K562 (cell line): Measurements from ENCODE around the gene WDR18. TPM values are rescaled to one million over a fixed set of nuclear protein-coding genes. Genes with fewer than 3 reads are reported as not detected.

Source experiments
- ATAC-seq: fragments of 200-7000 bp; cut with Tn5 transposase; 3 replicates; pipeline ENCODE4 v1.9.1; 2020; ENCODE audit warnings: moderate library complexity
- BruUV-seq: library from RNA; stranded (reverse); fragments of 400-500 nt; replicated peaks from 2 replicates; lab custom pipeline; 2021; lab: Mats Ljungman, UMichigan
- CTCF ChIA-PET: fragments of 300-600 bp; formaldehyde crosslinking; extraction: SDS; loops from one replicate; lab custom pipeline; 2021; ENCODE audit warnings: low intra/inter-chr PET ratio; lab: Yijun Ruan, JAX
- POLR2A ChIA-PET: fragments of 300-600, 350-650 bp; sonication (Branson Sonifier 250); formaldehyde crosslinking; extraction: SDS; loops from one replicate; lab custom pipeline; 2021; ENCODE audit warnings: antibody characterized with exemption, inconsistent platforms; lab: Yijun Ruan, JAX
- DNase-seq, 4 experiments: peaks; one replicate each; pipeline versions ENCODE4 v3.0.0 to v3.0.0-alpha.2; 2011 to 2018; ENCODE audit warnings: low spot score in 3 of 4, mixed read lengths in 3 of 4; ENCODE audit errors: extremely low read depth in 1 of 4
- FAIRE-seq: peaks from 2 replicates; lab custom pipeline; 2011; peaks lifted over from hg19 to GRCh38; lab: Jason Lieb, UNC
- H2AFZ ChIP-seq: 2 replicates; pipeline ENCODE4 v1.6.0; 2011; ENCODE audit warnings: low read depth, low read length, control low read depth, inconsistent platforms
- H3K27ac ChIP-seq: fragments of 200-600 bp; 3 replicates; pipeline ENCODE4 v1.8.0; 2011; ENCODE audit warnings: low read depth, mild to moderate bottlenecking, control low read depth, inconsistent platforms, low read length, moderate library complexity, mixed read lengths; ENCODE audit errors: extremely low read depth
- H3K27me3 ChIP-seq, 2 experiments: fragments of 300-600 bp in 1 of 2; 2 replicates in 1 of 2; 3 replicates in 1 of 2; pipeline versions ENCODE4 v1.6.0 to v1.8.0; 2011; ENCODE audit warnings: inconsistent platforms in 2 of 2, low read length in 2 of 2, mild to moderate bottlenecking in 1 of 2, mixed read lengths in 1 of 2, moderate library complexity in 1 of 2; ENCODE audit not compliant: control insufficient read depth in 2 of 2, insufficient read depth in 2 of 2
- H3K36me3 ChIP-seq: fragments of 300-600 bp; 3 replicates; pipeline ENCODE4 v1.8.0; 2011; ENCODE audit warnings: mild to moderate bottlenecking, low read length, inconsistent platforms; ENCODE audit not compliant: control insufficient read depth, insufficient read depth
- H3K4me1 ChIP-seq, 2 experiments: fragments of 200-600 bp in 1 of 2; replicated peaks in 1 of 2; 2 replicates in 1 of 2; 3 replicates in 1 of 2; pipeline versions ENCODE4 v1.5.1 to v1.8.0; 2011; ENCODE audit warnings: inconsistent platforms in 2 of 2, low read length in 2 of 2, mild to moderate bottlenecking in 1 of 2, mixed read lengths in 1 of 2, moderate library complexity in 1 of 2; ENCODE audit not compliant: control insufficient read depth in 2 of 2, insufficient read depth in 2 of 2
- H3K4me2 ChIP-seq: 2 replicates; pipeline ENCODE4 v1.6.1; 2011; ENCODE audit warnings: low read length, control low read depth, inconsistent platforms, mixed read lengths; ENCODE audit not compliant: insufficient read depth
- H3K4me3 ChIP-seq: fragments of 200-600 bp; sonication (generic), shearing (Covaris generic); 2 replicates; pipeline ENCODE4 v1.5.1; 2016; ENCODE audit warnings: control low read depth, inconsistent platforms
- H3K79me2 ChIP-seq: fragments of 200-600 bp; 3 replicates; pipeline ENCODE4 v1.8.0; 2011; ENCODE audit warnings: low read length, inconsistent platforms; ENCODE audit not compliant: control insufficient read depth, insufficient read depth
- H3K9ac ChIP-seq, 2 experiments: 2 replicates each; pipeline versions ENCODE4 v1.6.0 to v1.6.1; 2011; ENCODE audit warnings: low read depth in 2 of 2, low read length in 2 of 2, control low read depth in 1 of 2, inconsistent platforms in 1 of 2, mild to moderate bottlenecking in 1 of 2, mixed read lengths in 1 of 2; ENCODE audit not compliant: insufficient read depth in 1 of 2
- H3K9me1 ChIP-seq: one replicate; pipeline ENCODE4 v1.6.0; 2011; ENCODE audit warnings: inconsistent platforms, mild to moderate bottlenecking, low read length, moderate library complexity; ENCODE audit not compliant: control insufficient read depth, insufficient read depth
- H3K9me3 ChIP-seq: replicated peaks from 2 replicates; pipeline ENCODE4 v1.5.1; 2011; ENCODE audit warnings: low read depth, low read length, inconsistent platforms; ENCODE audit not compliant: control insufficient read depth, insufficient read depth
- H4K20me1 ChIP-seq: replicated peaks from 2 replicates; pipeline ENCODE4 v1.6.1; 2011; ENCODE audit warnings: low read length, inconsistent platforms, mixed read lengths; ENCODE audit not compliant: control insufficient read depth, insufficient read depth
- CBFA2T3 ChIP-seq: fragments of 450-650 bp; IDR thresholded peaks from 2 replicates; pipeline ENCODE4 v1.6.1; 2017
- CHD2 ChIP-seq: IDR thresholded peaks from 2 replicates; pipeline ENCODE4 v1.6.1; 2011; ENCODE audit warnings: low read depth, low read length
- ERF ChIP-seq: fragments of 450-650 bp; formaldehyde crosslinking; IDR thresholded peaks from 2 replicates; pipeline ENCODE4 v1.4.0; 2020; ENCODE audit warnings: mild to moderate bottlenecking, mixed read lengths
- FOXP4 ChIP-seq: sonication (generic); formaldehyde crosslinking; IDR thresholded peaks from 2 replicates; pipeline ENCODE4 v1.8.0; 2022; ENCODE audit warnings: mild to moderate bottlenecking, missing genetic modification reagents, borderline replicate concordance
- IRF1 ChIP-seq: sonication (generic); formaldehyde crosslinking; IDR thresholded peaks from 2 replicates; pipeline ENCODE4 v1.8.0; 2022; ENCODE audit warnings: missing genetic modification reagents, mild to moderate bottlenecking, borderline replicate concordance
- KAT7 ChIP-seq: sonication (generic); formaldehyde crosslinking; IDR thresholded peaks from 2 replicates; pipeline ENCODE4 v1.8.0; 2022; ENCODE audit warnings: missing genetic modification reagents, mild to moderate bottlenecking, borderline replicate concordance
- NCOA6 ChIP-seq: fragments of 450-650 bp; IDR thresholded peaks from 2 replicates; pipeline ENCODE4 v1.6.1; 2017; ENCODE audit warnings: mild to moderate bottlenecking
- POLR2AphosphoS5 ChIP-seq: IDR thresholded peaks from 2 replicates; pipeline ENCODE4 v1.6.1; 2011; ENCODE audit warnings: mild to moderate bottlenecking, low read depth, low read length, moderate library complexity; ENCODE audit not compliant: control insufficient read depth, insufficient read depth
- RBFOX2 ChIP-seq: fragments of 200-400 bp; formaldehyde crosslinking; IDR thresholded peaks from 2 replicates; pipeline ENCODE4 v1.6.1; 2017; ENCODE audit warnings: low read depth, mild to moderate bottlenecking, low read length, moderate library complexity
- SFPQ ChIP-seq: fragments of 200-400 bp; formaldehyde crosslinking; IDR thresholded peaks from 2 replicates; pipeline ENCODE4 v1.6.1; 2017; ENCODE audit warnings: mild to moderate bottlenecking, low read depth, low read length, moderate library complexity
- SMARCA4 ChIP-seq: fragments of 450-650 bp; IDR thresholded peaks from 2 replicates; pipeline ENCODE4 v1.6.1; 2016
- TFAM ChIP-seq: fragments of 250-450 bp; sonication (Bioruptor Pico); conservative IDR thresholded peaks from 2 replicates; pipeline ENCODE4 v1.5.0; 2021; ENCODE audit warnings: mild to moderate bottlenecking, moderate library complexity
- ZBTB26 ChIP-seq: fragments of 450-650 bp; formaldehyde crosslinking; IDR thresholded peaks from 2 replicates; pipeline ENCODE4 v1.4.0; 2022; ENCODE audit warnings: missing genetic modification characterization
- ZNF696 ChIP-seq: fragments of 250-450 bp; sonication (Bioruptor Pico); conservative IDR thresholded peaks from 2 replicates; pipeline ENCODE4 v1.4.0; 2020; ENCODE audit warnings: mild to moderate bottlenecking, moderate library complexity
- WGBS: fragments of 100-300 bp; shearing (Covaris generic); methylation state at CpG from one replicate; pipeline ENCODE4 v1.1.6; 2016; ENCODE audit warnings: low coverage, mixed read lengths; ENCODE audit not compliant: insufficient coverage; ENCODE audit errors: missing lambda C conversion rate; 5-methylcytosine and 5-hydroxymethylcytosine counted together
- in situ Hi-C: fragments of 300-500 bp; cut with MboI; formaldehyde crosslinking; loops from 4 replicates; pipeline ENCODE4 v1.15.0; 2018; ENCODE audit warnings: inconsistent platforms, mixed read lengths
- intact Hi-C: fragments of 100-400 bp; cut with micrococcal nuclease; formaldehyde crosslinking; loops from 2 replicates; pipeline ENCODE4 v1.14.2; 2022
- polyA plus RNA-seq, 8 experiments: library from polyadenylated mRNA; depleted of rRNA in 4 of 8; stranded (reverse) in 5 of 8; unstranded in 3 of 8; fragments of >200 nt; fragmentation: Nextera tagmentation in 2 of 8; fragmentation: Illumina TruSeq in 1 of 8; extraction: Ambion mirVana in 2 of 8; extraction: Trizol in 1 of 8; gene quantifications; 2 replicates each; pipeline versions ENCODE4 v1.2.1 to v1.2.3, GENCODE V29; 2011 to 2014; ENCODE audit warnings: inconsistent platforms in 1 of 8, missing spikeins in 1 of 8
- total RNA-seq, 7 experiments: library from RNA; depleted of rRNA in 6 of 7; stranded (reverse); fragments of >200 nt in 6 of 7; fragmentation: Illumina TruSeq in 2 of 7; extraction: Trizol in 2 of 7; gene quantifications; 2 replicates each; pipeline versions ENCODE4 v1.2.1 to v1.2.3, GENCODE V29; 2011 to 2021; ENCODE audit warnings: low replicate concordance in 1 of 7

Gene WDR18
- total and polyA plus RNA-seq, 9 of the 15 experiments (the other 6 are each of a cell fraction or from before 2014, with no cell fraction given) = 0.65 to 181 (median 30.1) TPM

GRCh38 chr19:1017115-1017905, 33.2 kb downstream of the WDR18 start (continued):
- TF ChIP-seq ZBTB26 (CRISPR knock-in tag) (no peak), POLR2AphosphoS5 (peak; percentile 16; the same call in 1 of the 2 replicates), SFPQ (no peak), CHD2 (no peak), ERF (no peak)
- TF ChIP-seq, all 486 proteins: peak for 41

GRCh38 chr19:1017906-1018305, 33.8 kb downstream of the WDR18 start:
- Histone ChIP-seq H2AFZ (no peak overlapping the region), H3K79me2 (peaks cover 80% of the 10 kb centered on the region), H3K9me1 (peaks cover 16% of the 10 kb centered on the region), H3K9me3 (no peaks in the 10 kb centered on the region), H4K20me1 (peaks cover 53% of the 10 kb centered on the region), H3K4me1 (peaks cover 27 to 92% of the 10 kb centered on the region in 2 experiments), H3K27ac (peak overlapping the region; percentile 74), H3K4me3 (peak overlapping the region; percentile 28; the same call in 1 of the 2 replicates), H3K4me2 (peak overlapping the region; percentile 64), H3K36me3 (peaks cover 67% of the 10 kb centered on the region; the same call in 2 of the 3 replicates), H3K9ac (peak overlapping the region; percentile 42 to 94; a peak in 3 of 4 replicates), H3K27me3 (no peaks in the 10 kb centered on the region)
- in situ Hi-C loops = no loop called here
- DNase-seq (no peak), FAIRE-seq (no peak), ATAC-seq (no peak)
- ChIA-PET CTCF (no interaction called here), POLR2A (interaction anchor here (1.2 kb wide), 1 partner anchor 8 kb away, joined by 6 read pairs; the partner anchor contains the start of gene CNN2)
- 58% methylated on average over 4 of the region's 9 CpGs for whole genome bisulfite sequencing
- intact Hi-C loops = no loop called here
- BruUV-seq = no TSS peak
- no peak for TF ChIP-seq FOXP4 (CRISPR knock-in tag)
- 0 out of 2 replicates have a peak, but pooled peaks have one; percentile 8 for TF ChIP-seq KAT7 (CRISPR knock-in tag)
- peak; percentile 47; the same call in 1 of the 2 replicates for TF ChIP-seq RBFOX2
- no peak for TF ChIP-seq NCOA6
- TF ChIP-seq CBFA2T3 = no peak
- no peak for TF ChIP-seq SMARCA4
- TF ChIP-seq IRF1 (CRISPR knock-in tag) = no peak
- TF ChIP-seq TFAM (CRISPR knock-in tag) = no peak
- TF ChIP-seq ZNF696 (CRISPR knock-in tag) = no peak
